ENCODE results near the gene CLCNKB. TPM values are rescaled to one million over a fixed set of nuclear protein-coding genes. Genes with fewer than 3 reads are reported as not detected.
"Not testable (repeated sequence)": the region's sequence is repeated elsewhere in the genome, so short reads cannot be mapped to it uniquely, and the experiment has no call there.

CLCNKB gene
- total RNA-seq, 1 donor from 2014 or later, result 3.0 TPM

DNA sequence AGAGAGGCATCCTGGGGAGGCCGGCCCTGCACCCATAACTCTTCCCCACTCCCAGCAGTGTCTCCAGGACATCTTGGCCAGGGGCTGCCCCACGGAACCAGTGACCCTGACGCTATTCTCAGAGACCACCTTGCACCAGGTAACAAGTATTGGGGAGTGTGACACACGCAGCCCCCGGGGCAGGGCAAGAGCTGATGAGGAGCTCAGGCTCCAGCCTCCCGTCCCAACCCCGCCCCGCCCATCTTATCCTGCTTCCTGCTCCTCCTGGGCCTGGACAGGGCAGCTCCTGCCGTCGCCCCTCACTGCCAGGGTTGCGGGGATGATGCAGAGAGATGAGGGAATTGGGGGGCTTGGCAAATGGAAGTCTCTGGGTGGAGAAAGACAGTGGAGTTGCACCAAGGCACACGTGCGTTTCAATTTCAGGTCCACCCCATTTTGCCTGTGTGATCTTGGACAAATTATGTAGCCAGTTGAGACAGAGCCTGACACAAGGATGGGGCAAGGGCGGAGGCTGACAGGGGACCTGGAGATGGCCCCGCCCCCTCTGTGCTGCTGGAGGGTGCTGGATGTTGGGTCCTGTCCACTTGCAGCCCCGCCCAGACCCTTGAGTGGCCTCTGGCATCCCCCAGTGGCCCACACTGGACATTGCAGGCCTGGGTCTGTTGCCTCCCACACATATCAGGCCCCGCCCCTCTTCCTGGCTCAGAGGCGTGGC, 11.0 kb upstream of the CLCNKB start:
- peaks cover 2% of the 10 kb centered on the region for H3K27me3 Mint-ChIP-seq (ENCODE audit: low read depth)
- no peaks in the 10 kb centered on the region for H3K9me3 Mint-ChIP-seq
- DNase-seq (ENCODE audit: low spot score in 2 of 2, unreplicated experiment in 2 of 2), result peak; percentile 75 to 83
- peak overlapping the region; percentile 41 for H3K27ac Mint-ChIP-seq
- H3K4me1 Mint-ChIP-seq, result peaks cover 9% of the 10 kb centered on the region
- peak; percentile 73 for TF ChIP-seq CTCF (IDR thresholded peaks at IDR 0.05; ENCODE audit: unreplicated experiment)
- no peak overlapping the region for H3K4me3 Mint-ChIP-seq
- no peaks in the 10 kb centered on the region for H3K36me3 Mint-ChIP-seq

DNA sequence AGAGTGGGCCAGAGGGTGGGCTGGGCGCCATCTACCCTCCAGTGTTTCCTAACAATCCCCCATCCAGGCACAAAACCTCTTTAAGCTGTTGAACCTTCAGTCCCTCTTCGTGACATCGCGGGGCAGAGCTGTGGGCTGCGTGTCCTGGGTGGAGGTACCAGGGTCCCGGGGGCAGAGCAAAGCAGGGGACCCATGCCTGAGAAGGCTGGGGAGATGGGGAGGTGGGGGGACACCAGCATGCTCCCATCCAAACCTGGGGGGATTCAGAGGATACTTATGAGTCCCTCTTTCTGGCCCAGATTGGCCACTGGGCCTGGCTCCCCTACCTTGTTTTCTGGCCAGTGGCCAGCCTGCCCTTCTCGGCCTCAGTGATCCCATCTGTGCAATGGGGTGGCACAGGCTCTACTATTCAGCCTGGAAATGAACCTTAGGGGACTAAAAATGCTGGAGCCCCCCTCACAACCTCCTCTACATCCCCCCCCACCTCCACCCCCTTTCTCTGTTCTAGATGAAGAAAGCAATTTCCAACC, 10.4 kb upstream of the CLCNKB start:
- H3K27ac Mint-ChIP-seq, result peak overlapping the region; percentile 41
- not testable (repeated sequence) for H3K9me3 Mint-ChIP-seq; H3K27me3 Mint-ChIP-seq (ENCODE audit: low read depth); H3K4me3 Mint-ChIP-seq; H3K36me3 Mint-ChIP-seq; H3K4me1 Mint-ChIP-seq; DNase-seq (ENCODE audit: low spot score in 2 of 2, unreplicated experiment in 2 of 2)
- TF ChIP-seq CTCF (IDR thresholded peaks at IDR 0.05; ENCODE audit: unreplicated experiment), result peak; percentile 11

GRCh38 chr1:16036461-16036860, 7.1 kb upstream of the CLCNKB start:
- H3K27me3 Mint-ChIP-seq (ENCODE audit: low read depth); DNase-seq (ENCODE audit: low spot score in 2 of 2, unreplicated experiment in 2 of 2); H3K9me3 Mint-ChIP-seq; H3K4me1 Mint-ChIP-seq; H3K36me3 Mint-ChIP-seq; H3K4me3 Mint-ChIP-seq; H3K27ac Mint-ChIP-seq: not testable (repeated sequence)

- Mint-ChIP-seq H3K27me3 (ENCODE audit: low read depth) (peaks cover 7% of the 10 kb centered on the region), H3K27ac (no peak overlapping the region), H3K36me3 (no peaks in the 10 kb centered on the region), H3K4me3 (no peak overlapping the region), H3K9me3 (no peaks in the 10 kb centered on the region), H3K4me1 (no peaks in the 10 kb centered on the region)
- DNase-seq (ENCODE audit: low spot score in 2 of 2, unreplicated experiment in 2 of 2), result no peak
- no peak for TF ChIP-seq CTCF (IDR thresholded peaks at IDR 0.05; ENCODE audit: unreplicated experiment)
These were observed 5.0 kb upstream of the CLCNKB start for GRCh38 chr1:16038620-16038912.

DNA sequence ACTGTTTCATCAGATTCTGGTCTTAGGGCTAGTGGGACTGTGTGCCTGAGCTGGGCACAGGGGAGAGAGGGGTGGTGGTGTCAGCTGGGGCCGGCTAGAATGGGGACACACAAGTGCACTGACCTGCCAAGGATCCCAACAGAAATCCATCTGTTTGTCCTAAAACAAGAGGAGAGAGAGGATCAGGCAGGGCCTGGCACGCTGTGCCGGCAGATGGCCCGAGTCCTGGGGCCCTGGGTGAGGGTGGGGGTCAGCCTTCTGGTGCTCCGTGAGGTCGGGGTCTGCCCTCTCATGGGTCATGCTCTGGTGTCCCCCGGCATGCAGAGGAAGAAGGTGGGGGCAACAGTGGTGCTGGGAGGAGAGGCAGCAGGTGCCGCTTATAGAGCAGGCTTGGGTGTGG, 3.7 kb upstream of the CLCNKB start:
- not testable (repeated sequence) for H3K9me3 Mint-ChIP-seq; H3K27me3 Mint-ChIP-seq (ENCODE audit: low read depth); H3K27ac Mint-ChIP-seq; H3K36me3 Mint-ChIP-seq; H3K4me1 Mint-ChIP-seq; H3K4me3 Mint-ChIP-seq; DNase-seq (ENCODE audit: low spot score in 2 of 2, unreplicated experiment in 2 of 2)

DNA sequence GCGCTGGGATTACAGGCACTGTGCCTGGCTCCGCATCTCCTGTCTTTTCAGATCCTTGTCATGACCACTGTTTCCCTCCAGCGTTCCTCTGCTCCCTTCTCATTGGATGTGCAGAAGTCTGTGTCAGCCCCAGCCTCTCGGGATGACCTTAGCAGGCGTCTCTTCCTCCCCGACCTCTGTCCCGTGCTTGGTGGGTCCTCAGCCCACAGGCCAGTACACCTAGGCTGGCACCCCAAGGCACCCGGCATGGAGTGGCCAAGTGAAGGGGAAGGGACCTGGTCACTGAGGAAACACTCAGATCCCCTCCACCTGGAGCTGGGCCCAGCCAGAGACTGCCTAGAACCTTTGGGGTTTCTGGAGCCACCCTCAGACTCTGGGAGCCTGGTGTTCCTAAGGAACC, 2.4 kb upstream of the CLCNKB start:
- H3K27ac Mint-ChIP-seq, result no peak overlapping the region
- no peaks in the 10 kb centered on the region for H3K36me3 Mint-ChIP-seq

More for the DNA sequence above, 2.4 kb upstream of the CLCNKB start:
- H3K9me3 Mint-ChIP-seq, result no peaks in the 10 kb centered on the region
- H3K4me1 Mint-ChIP-seq, result no peaks in the 10 kb centered on the region
- H3K27me3 Mint-ChIP-seq (ENCODE audit: low read depth), result peaks cover 7% of the 10 kb centered on the region
- no peak for DNase-seq (ENCODE audit: low spot score in 2 of 2, unreplicated experiment in 2 of 2)
- no peak overlapping the region for H3K4me3 Mint-ChIP-seq
- TF ChIP-seq CTCF (IDR thresholded peaks at IDR 0.05; ENCODE audit: unreplicated experiment), result no peak

Data from mesothelial cell of epicardium (in vitro differentiated cells).